Skeletal muscle tissue (tissue), 4 donors: ENCODE measurements around the gene PRTFDC1. TPM values are rescaled to one million over a fixed set of nuclear protein-coding genes. Genes with fewer than 3 reads are reported as not detected.

Experiments used
- H3K27ac ChIP-seq: one replicate; pipeline ENCODE4 v1.7.0; 2013; ENCODE audit warnings: mild to moderate bottlenecking, low read depth, low read length, inconsistent platforms
- H3K27me3 ChIP-seq, 3 donors: one replicate each; pipeline ENCODE4 v1.7.0; 2013; ENCODE audit warnings: low read length in 3 of 3; ENCODE audit not compliant: control insufficient read depth in 3 of 3, insufficient read depth in 3 of 3
- H3K36me3 ChIP-seq, 3 donors: one replicate each; pipeline ENCODE4 v1.7.0; 2013; ENCODE audit warnings: low read length in 3 of 3; ENCODE audit not compliant: control insufficient read depth in 3 of 3, insufficient read depth in 3 of 3
- H3K4me1 ChIP-seq, 3 donors: one replicate each; pipeline ENCODE4 v1.7.0; 2013; ENCODE audit warnings: low read length in 3 of 3, mild to moderate bottlenecking in 3 of 3; ENCODE audit not compliant: control insufficient read depth in 3 of 3, insufficient read depth in 3 of 3
- H3K4me3 ChIP-seq, 3 donors: one replicate each; pipeline ENCODE4 v1.7.0; 2013; ENCODE audit warnings: low read length in 3 of 3
- H3K9ac ChIP-seq, 3 donors: one replicate each; pipeline ENCODE4 v1.7.0; 2013; ENCODE audit warnings: low read length in 3 of 3, mild to moderate bottlenecking in 3 of 3, moderate library complexity in 2 of 3, low read depth in 1 of 3
- H3K9me3 ChIP-seq, 3 donors: one replicate each; pipeline ENCODE4 v1.7.0; 2013; ENCODE audit warnings: low read length in 3 of 3; ENCODE audit not compliant: control insufficient read depth in 3 of 3
- total RNA-seq: library from RNA; depleted of rRNA; stranded (reverse); fragments of >200 nt; gene quantifications from one replicate; pipeline ENCODE4 v1.2.3, GENCODE V29; 2014
- donor health status: Osteomylitis.

PRTFDC1 gene
- total RNA-seq, 1 donor from 2014 or later: 6.8 TPM

GRCh38 chr10:24871011-24871935, 81.1 kb downstream of the PRTFDC1 start:
- H3K36me3 ChIP-seq: no peaks in the 10 kb centered on the region

GRCh38 chr10:24869354-24870015, 82.9 kb downstream of the PRTFDC1 start:
- Histone ChIP-seq H3K4me1 (peaks cover 0 to 3% (median 2%) of the 10 kb centered on the region in 3 donors), H3K27ac (no peak overlapping the region)

More at GRCh38 chr10:24871011-24871935, 81.1 kb downstream of the PRTFDC1 start:
- Histone ChIP-seq H3K27ac (no peak overlapping the region), H3K27me3 (no peaks in the 10 kb centered on the region), H3K4me3 (no peak overlapping the region), H3K9me3 (no peaks in the 10 kb centered on the region), H3K9ac (no peak overlapping the region), H3K4me1 (peaks cover 0 to 3% (median 2%) of the 10 kb centered on the region in 3 donors)

GRCh38 chr10:24866604-24867583, 85.5 kb downstream of the PRTFDC1 start:
- Histone ChIP-seq H3K27ac (peak overlapping the region; percentile 44), H3K27me3 (no peaks in the 10 kb centered on the region), H3K9ac (peak overlapping the region in 1 of 3 donors; percentile 1), H3K36me3 (no peaks in the 10 kb centered on the region), H3K4me3 (peak overlapping the region in 2 of 3 donors; percentile 14 to 56), H3K4me1 (no peaks in the 10 kb centered on the region), H3K9me3 (no peaks in the 10 kb centered on the region)

More at GRCh38 chr10:24869354-24870015, 82.9 kb downstream of the PRTFDC1 start:
- no peak overlapping the region for H3K9ac ChIP-seq
- no peak overlapping the region for H3K4me3 ChIP-seq
- H3K9me3 ChIP-seq: no peaks in the 10 kb centered on the region
- H3K27me3 ChIP-seq: no peaks in the 10 kb centered on the region
- H3K36me3 ChIP-seq: no peaks in the 10 kb centered on the region

- Histone ChIP-seq H3K4me3 (no peak overlapping the region), H3K27me3 (no peaks in the 10 kb centered on the region), H3K36me3 (no peaks in the 10 kb centered on the region), H3K4me1 (no peaks in the 10 kb centered on the region), H3K9me3 (no peaks in the 10 kb centered on the region), H3K27ac (no peak overlapping the region), H3K9ac (no peak overlapping the region)
These were observed 86.6 kb downstream of the PRTFDC1 start for GRCh38 chr10:24865783-24866182.

- H3K4me3 ChIP-seq: no peak overlapping the region
- H3K9ac ChIP-seq: no peak overlapping the region
- H3K27ac ChIP-seq: no peak overlapping the region
- H3K36me3 ChIP-seq: no peaks in the 10 kb centered on the region
- no peaks in the 10 kb centered on the region for H3K9me3 ChIP-seq
- H3K27me3 ChIP-seq: no peaks in the 10 kb centered on the region
- no peaks in the 10 kb centered on the region for H3K4me1 ChIP-seq
These were observed 89.8 kb downstream of the PRTFDC1 start for GRCh38 chr10:24862589-24862988.

GRCh38 chr10:24858288-24859270, 93.8 kb downstream of the PRTFDC1 start:
- no peak overlapping the region for H3K27ac ChIP-seq
- H3K4me3 ChIP-seq: no peak overlapping the region
- no peaks in the 10 kb centered on the region for H3K9me3 ChIP-seq
- no peaks in the 10 kb centered on the region for H3K36me3 ChIP-seq
- H3K27me3 ChIP-seq: no peaks in the 10 kb centered on the region
- no peaks in the 10 kb centered on the region for H3K4me1 ChIP-seq
- H3K9ac ChIP-seq: no peak overlapping the region

- no peak overlapping the region for H3K27ac ChIP-seq
- H3K4me3 ChIP-seq: no peak overlapping the region
- no peaks in the 10 kb centered on the region for H3K9me3 ChIP-seq
- no peak overlapping the region for H3K9ac ChIP-seq
- no peaks in the 10 kb centered on the region for H3K36me3 ChIP-seq
- no peaks in the 10 kb centered on the region for H3K27me3 ChIP-seq
- no peaks in the 10 kb centered on the region for H3K4me1 ChIP-seq
These were observed 95.2 kb downstream of the PRTFDC1 start for GRCh38 chr10:24857031-24857725.

GRCh38 chr10:24854256-24854655, 98.2 kb downstream of the PRTFDC1 start:
- no peaks in the 10 kb centered on the region for H3K4me1 ChIP-seq
- no peaks in the 10 kb centered on the region for H3K9me3 ChIP-seq
- H3K36me3 ChIP-seq: no peaks in the 10 kb centered on the region
- H3K4me3 ChIP-seq: no peak overlapping the region
- H3K9ac ChIP-seq: no peak overlapping the region
- H3K27me3 ChIP-seq: no peaks in the 10 kb centered on the region
- no peak overlapping the region for H3K27ac ChIP-seq
